ENCODE results near the gene SLC39A9.
"Not testable (repeated sequence)": the region's sequence is repeated elsewhere in the genome, so short reads cannot be mapped to it uniquely, and the experiment has no call there.

- not testable (repeated sequence) for TF ChIP-seq E2F4 (CRISPR knock-in tag; IDR thresholded peaks at IDR 0.05; ENCODE audit: borderline replicate concordance, low read depth); PREB (CRISPR knock-in tag; IDR thresholded peaks at IDR 0.05; ENCODE audit: borderline replicate concordance); SMAD3 (CRISPR knock-in tag; IDR thresholded peaks at IDR 0.05; ENCODE audit: borderline replicate concordance); CTCF (IDR thresholded peaks at IDR 0.05)
Measured at GRCh38 chr14:69497866-69498265, 99.4 kb downstream of the SLC39A9 start.
